SK-N-SH treated with all-trans-retinoic acid at 6 μM for 48 hours (cell line): ENCODE results near the gene LHFPL6.

Experiments used
- ATAC-seq: fragments of 200-7000 bp; cut with Tn5 transposase; 3 replicates; pipeline ENCODE4 v1.9.1; 2020; ENCODE audit warnings: mild to moderate bottlenecking, moderate library complexity
- ARNTL ChIP-seq: fragments of 450-650 bp; formaldehyde crosslinking; IDR thresholded peaks from 2 replicates; pipeline ENCODE4 v1.5.0; 2020; ENCODE audit warnings: low read depth, mild to moderate bottlenecking, moderate library complexity, borderline replicate concordance
- BACH2 ChIP-seq: fragments of 250-450 bp; sonication (Bioruptor Pico); IDR thresholded peaks from 2 replicates; pipeline ENCODE4 v1.9.0; 2021; ENCODE audit warnings: mild to moderate bottlenecking, borderline replicate concordance
- CSDC2 ChIP-seq: fragments of 250-450 bp; sonication (Bioruptor Pico); IDR thresholded peaks from 2 replicates; pipeline ENCODE4 v1.5.0; 2020; ENCODE audit warnings: mild to moderate bottlenecking, moderate library complexity
- ESRRG ChIP-seq: fragments of 250-450 bp; sonication (Bioruptor Pico); IDR thresholded peaks from 2 replicates; pipeline ENCODE4 v1.6.1; 2021; ENCODE audit warnings: mild to moderate bottlenecking
- GLIS3 ChIP-seq: fragments of 250-450 bp; sonication (Bioruptor Pico); IDR thresholded peaks from 2 replicates; pipeline ENCODE4 v1.5.0; 2020; ENCODE audit warnings: mild to moderate bottlenecking, moderate library complexity
- OSR1 ChIP-seq: fragments of 250-450 bp; sonication (Bioruptor Pico); IDR thresholded peaks from 2 replicates; pipeline ENCODE4 v1.8.0; 2022; ENCODE audit warnings: moderate library complexity, mild to moderate bottlenecking, inconsistent platforms
- PPARA ChIP-seq: fragments of 250-450 bp; sonication (Bioruptor Pico); IDR thresholded peaks from 2 replicates; pipeline ENCODE4 v1.5.0; 2020; ENCODE audit warnings: mild to moderate bottlenecking, borderline replicate concordance
- RARB ChIP-seq: fragments of 250-450 bp; sonication (Bioruptor Pico); IDR thresholded peaks from 2 replicates; pipeline ENCODE4 v1.8.0; 2021; ENCODE audit warnings: mild to moderate bottlenecking, moderate library complexity
- SNAI2 ChIP-seq: fragments of 250-450 bp; sonication (Bioruptor Pico); IDR thresholded peaks from 2 replicates; pipeline ENCODE4 v1.5.0; 2020; ENCODE audit warnings: mild to moderate bottlenecking, moderate library complexity
- TCF4 ChIP-seq: fragments of 250-450 bp; sonication (Bioruptor Pico); IDR thresholded peaks from 2 replicates; pipeline ENCODE4 v1.8.0; 2021; ENCODE audit warnings: mild to moderate bottlenecking, moderate library complexity, borderline replicate concordance
- TOX ChIP-seq: fragments of 250-450 bp; sonication (Bioruptor Pico); IDR thresholded peaks from 2 replicates; pipeline ENCODE4 v1.8.0; 2021; ENCODE audit warnings: mild to moderate bottlenecking, moderate library complexity, borderline replicate concordance
- ZC3H10 ChIP-seq: fragments of 250-450 bp; sonication (Bioruptor Pico); IDR thresholded peaks from 2 replicates; pipeline ENCODE4 v1.5.1; 2021; ENCODE audit warnings: mild to moderate bottlenecking, moderate library complexity
- ZFP3 ChIP-seq: fragments of 250-450 bp; sonication (Bioruptor Pico); IDR thresholded peaks from 2 replicates; pipeline ENCODE4 v1.5.0; 2020; ENCODE audit warnings: mild to moderate bottlenecking, moderate library complexity
- ZFP30 ChIP-seq: fragments of 450-650 bp; formaldehyde crosslinking; IDR thresholded peaks from 2 replicates; pipeline ENCODE4 v1.5.0; 2022; ENCODE audit warnings: mild to moderate bottlenecking, moderate library complexity
- ZNF565 ChIP-seq: fragments of 450-650 bp; formaldehyde crosslinking; conservative IDR thresholded peaks from 2 replicates; pipeline ENCODE4 v1.5.0; 2020; ENCODE audit warnings: low read depth, mild to moderate bottlenecking, moderate library complexity
- ZNF70 ChIP-seq: fragments of 450-650 bp; formaldehyde crosslinking; IDR thresholded peaks from 2 replicates; pipeline ENCODE4 v1.5.0; 2020; ENCODE audit warnings: mild to moderate bottlenecking, moderate library complexity
- ZNF8 ChIP-seq: fragments of 450-650 bp; formaldehyde crosslinking; IDR thresholded peaks from 2 replicates; pipeline ENCODE4 v1.5.0; 2020; ENCODE audit warnings: mild to moderate bottlenecking, moderate library complexity
- TF ChIP-seq, protein P1 (sequence below): fragments of 250-450 bp; sonication (Bioruptor Pico); IDR thresholded peaks from 2 replicates; pipeline ENCODE4 v1.8.0; 2020; ENCODE audit warnings: mild to moderate bottlenecking, moderate library complexity, borderline replicate concordance
- TF ChIP-seq, protein P2 (sequence below): fragments of 250-450 bp; sonication (Bioruptor Pico); IDR thresholded peaks from 2 replicates; pipeline ENCODE4 v1.5.1; 2021; ENCODE audit warnings: mild to moderate bottlenecking, moderate library complexity
- TF ChIP-seq, protein P3 (sequence below): fragments of 250-450 bp; sonication (Bioruptor Pico); IDR thresholded peaks from 2 replicates; pipeline ENCODE4 v1.8.0; 2021; ENCODE audit warnings: low read depth, mild to moderate bottlenecking, moderate library complexity, borderline replicate concordance
- TF ChIP-seq, protein P4 (sequence below): fragments of 250-450 bp; sonication (Bioruptor Pico); IDR thresholded peaks from 2 replicates; pipeline ENCODE4 v1.5.0; 2020; ENCODE audit warnings: mild to moderate bottlenecking, moderate library complexity

The LHFPL6 gene

DNA sequence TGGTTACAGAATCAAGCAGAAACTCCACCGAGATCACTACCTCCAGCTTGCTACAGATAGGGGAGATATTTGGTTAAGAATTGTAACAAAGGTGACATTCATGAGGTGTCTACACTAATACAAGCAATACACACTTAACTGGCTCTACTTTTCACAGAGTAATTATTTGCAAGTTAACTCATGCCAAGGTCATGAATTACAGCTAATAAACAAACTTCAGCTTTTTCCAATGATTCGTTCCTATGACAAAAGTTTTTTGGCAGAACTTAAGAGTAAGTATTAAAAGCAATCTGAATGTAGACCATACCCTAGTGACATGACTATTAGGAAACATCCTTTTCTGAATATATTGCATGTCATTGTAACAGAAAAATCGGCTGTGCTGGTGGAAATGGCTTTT is 72.1 kb downstream of the LHFPL6 start:
- TF ChIP-seq, protein P1, sequence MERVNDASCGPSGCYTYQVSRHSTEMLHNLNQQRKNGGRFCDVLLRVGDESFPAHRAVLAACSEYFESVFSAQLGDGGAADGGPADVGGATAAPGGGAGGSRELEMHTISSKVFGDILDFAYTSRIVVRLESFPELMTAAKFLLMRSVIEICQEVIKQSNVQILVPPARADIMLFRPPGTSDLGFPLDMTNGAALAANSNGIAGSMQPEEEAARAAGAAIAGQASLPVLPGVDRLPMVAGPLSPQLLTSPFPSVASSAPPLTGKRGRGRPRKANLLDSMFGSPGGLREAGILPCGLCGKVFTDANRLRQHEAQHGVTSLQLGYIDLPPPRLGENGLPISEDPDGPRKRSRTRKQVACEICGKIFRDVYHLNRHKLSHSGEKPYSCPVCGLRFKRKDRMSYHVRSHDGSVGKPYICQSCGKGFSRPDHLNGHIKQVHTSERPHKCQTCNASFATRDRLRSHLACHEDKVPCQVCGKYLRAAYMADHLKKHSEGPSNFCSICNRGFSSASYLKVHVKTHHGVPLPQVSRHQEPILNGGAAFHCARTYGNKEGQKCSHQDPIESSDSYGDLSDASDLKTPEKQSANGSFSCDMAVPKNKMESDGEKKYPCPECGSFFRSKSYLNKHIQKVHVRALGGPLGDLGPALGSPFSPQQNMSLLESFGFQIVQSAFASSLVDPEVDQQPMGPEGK (CRISPR knock-in tag) = no peak
- TF ChIP-seq TOX (CRISPR knock-in tag) (no peak), ESRRG (CRISPR knock-in tag) (no peak), OSR1 (CRISPR knock-in tag) (no peak)
- TF ChIP-seq, protein P2, sequence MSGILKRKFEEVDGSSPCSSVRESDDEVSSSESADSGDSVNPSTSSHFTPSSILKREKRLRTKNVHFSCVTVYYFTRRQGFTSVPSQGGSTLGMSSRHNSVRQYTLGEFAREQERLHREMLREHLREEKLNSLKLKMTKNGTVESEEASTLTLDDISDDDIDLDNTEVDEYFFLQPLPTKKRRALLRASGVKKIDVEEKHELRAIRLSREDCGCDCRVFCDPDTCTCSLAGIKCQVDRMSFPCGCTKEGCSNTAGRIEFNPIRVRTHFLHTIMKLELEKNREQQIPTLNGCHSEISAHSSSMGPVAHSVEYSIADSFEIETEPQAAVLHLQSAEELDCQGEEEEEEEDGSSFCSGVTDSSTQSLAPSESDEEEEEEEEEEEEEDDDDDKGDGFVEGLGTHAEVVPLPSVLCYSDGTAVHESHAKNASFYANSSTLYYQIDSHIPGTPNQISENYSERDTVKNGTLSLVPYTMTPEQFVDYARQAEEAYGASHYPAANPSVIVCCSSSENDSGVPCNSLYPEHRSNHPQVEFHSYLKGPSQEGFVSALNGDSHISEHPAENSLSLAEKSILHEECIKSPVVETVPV (CRISPR knock-in tag) = no peak
- ATAC-seq = no peak

DNA sequence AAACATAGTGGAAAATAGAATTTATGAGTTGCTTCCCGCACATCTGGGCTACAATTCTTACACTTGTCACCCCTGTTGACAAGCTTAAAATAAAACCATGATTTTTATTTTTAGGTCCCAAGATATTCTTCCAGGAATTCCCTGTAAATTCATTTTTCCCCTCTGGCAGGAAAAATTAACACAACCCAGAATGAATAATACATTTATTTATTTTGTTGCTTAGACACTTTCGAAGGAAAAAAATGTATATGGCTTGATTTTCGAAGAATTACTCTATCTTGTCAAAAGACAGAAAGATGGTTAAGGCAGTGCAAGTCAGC is 74.4 kb downstream of the LHFPL6 start:
- TF ChIP-seq CSDC2 = no peak
- no peak for TF ChIP-seq BACH2 (CRISPR knock-in tag)
- TF ChIP-seq TOX (CRISPR knock-in tag) = no peak
- TF ChIP-seq TCF4 (CRISPR knock-in tag) = no peak
- TF ChIP-seq ZNF565 (CRISPR knock-in tag) = no peak
- no peak for TF ChIP-seq ZFP3 (CRISPR knock-in tag)
- TF ChIP-seq PPARA (CRISPR knock-in tag) = no peak
- no peak for TF ChIP-seq GLIS3 (CRISPR knock-in tag)
- TF ChIP-seq ZNF8 (CRISPR knock-in tag) = no peak
- no peak for TF ChIP-seq ARNTL (CRISPR knock-in tag)
- TF ChIP-seq ESRRG (CRISPR knock-in tag) = no peak
- TF ChIP-seq, protein P2 (CRISPR knock-in tag) = no peak
- TF ChIP-seq, protein P3, sequence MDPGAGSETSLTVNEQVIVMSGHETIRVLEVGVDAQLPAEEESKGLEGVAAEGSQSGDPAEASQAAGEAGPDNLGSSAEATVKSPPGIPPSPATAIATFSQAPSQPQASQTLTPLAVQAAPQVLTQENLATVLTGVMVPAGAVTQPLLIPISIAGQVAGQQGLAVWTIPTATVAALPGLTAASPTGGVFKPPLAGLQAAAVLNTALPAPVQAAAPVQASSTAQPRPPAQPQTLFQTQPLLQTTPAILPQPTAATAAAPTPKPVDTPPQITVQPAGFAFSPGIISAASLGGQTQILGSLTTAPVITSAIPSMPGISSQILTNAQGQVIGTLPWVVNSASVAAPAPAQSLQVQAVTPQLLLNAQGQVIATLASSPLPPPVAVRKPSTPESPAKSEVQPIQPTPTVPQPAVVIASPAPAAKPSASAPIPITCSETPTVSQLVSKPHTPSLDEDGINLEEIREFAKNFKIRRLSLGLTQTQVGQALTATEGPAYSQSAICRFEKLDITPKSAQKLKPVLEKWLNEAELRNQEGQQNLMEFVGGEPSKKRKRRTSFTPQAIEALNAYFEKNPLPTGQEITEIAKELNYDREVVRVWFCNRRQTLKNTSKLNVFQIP (CRISPR knock-in tag) = no peak
- TF ChIP-seq ZFP30 (CRISPR knock-in tag) = no peak
- TF ChIP-seq RARB = no peak
- no peak for TF ChIP-seq SNAI2 (CRISPR knock-in tag)
- ATAC-seq = no peak

DNA sequence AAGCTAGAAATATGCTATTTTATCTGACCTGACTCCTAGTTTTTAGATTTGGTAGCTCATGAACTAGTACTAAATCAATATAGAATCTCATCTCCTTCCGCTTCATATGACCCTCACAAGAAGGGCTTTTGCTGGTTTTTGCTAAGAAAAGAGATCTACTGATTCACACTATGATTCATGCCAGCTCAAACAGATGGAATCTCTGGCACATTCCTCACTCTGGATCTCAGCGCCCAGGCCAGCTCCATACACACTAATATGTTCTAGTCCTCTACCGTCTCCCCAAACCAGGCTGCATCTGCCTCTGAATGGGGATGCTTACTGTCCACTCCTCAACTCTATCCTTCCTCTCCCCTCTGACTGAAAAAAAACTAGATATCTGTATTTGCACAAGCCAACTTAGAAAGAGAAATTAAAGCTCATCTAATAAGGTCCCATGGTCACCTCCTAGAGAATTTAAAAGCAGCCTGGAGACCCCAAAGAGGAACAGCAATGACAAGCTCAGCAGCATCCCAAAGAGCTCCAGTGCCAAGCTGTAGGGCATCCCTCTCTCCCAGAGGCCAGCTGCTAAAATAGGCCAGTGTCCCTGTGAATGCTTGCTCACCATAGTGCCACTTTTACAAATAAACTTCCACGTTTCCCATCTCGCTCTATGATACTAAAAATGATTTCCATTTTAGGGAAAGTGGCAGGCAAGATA is 74.9 kb downstream of the LHFPL6 start:
- peak; percentile 99 for ATAC-seq
- TF ChIP-seq ZFP3 (CRISPR knock-in tag) (peak; percentile 48; the same call in 1 of the 2 replicates), ARNTL (CRISPR knock-in tag) (no peak), PPARA (CRISPR knock-in tag) (no peak)

DNA sequence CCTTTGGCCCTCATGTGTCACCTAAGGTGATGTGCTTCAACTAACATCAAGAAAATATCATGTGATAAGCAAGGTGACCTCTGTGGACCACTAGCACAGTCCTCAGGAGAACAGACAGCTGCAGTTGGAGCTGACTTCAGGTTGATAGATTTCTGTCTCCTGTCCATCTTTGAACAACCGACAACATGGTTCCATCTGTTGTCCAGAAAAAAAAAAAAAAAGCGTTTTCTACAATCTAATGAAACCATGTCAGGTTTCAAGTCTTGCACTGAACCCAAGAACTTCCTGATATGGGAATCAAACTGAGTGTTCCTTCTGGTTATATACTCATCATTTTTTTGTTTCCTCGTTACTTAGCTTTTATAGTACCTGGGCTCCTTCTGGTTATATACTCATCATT is 75.7 kb downstream of the LHFPL6 start:
- ATAC-seq = no peak
- TF ChIP-seq, protein P1 (CRISPR knock-in tag) = no peak
- TF ChIP-seq PPARA (CRISPR knock-in tag) (no peak), BACH2 (CRISPR knock-in tag) (no peak), OSR1 (CRISPR knock-in tag) (no peak), SNAI2 (CRISPR knock-in tag) (no peak), ZFP30 (CRISPR knock-in tag) (no peak), TOX (CRISPR knock-in tag) (no peak), ARNTL (CRISPR knock-in tag) (no peak), GLIS3 (CRISPR knock-in tag) (no peak), ZNF70 (CRISPR knock-in tag) (no peak), ZC3H10 (CRISPR knock-in tag) (no peak), CSDC2 (no peak), ZNF8 (CRISPR knock-in tag) (no peak), TCF4 (CRISPR knock-in tag) (no peak)
- TF ChIP-seq, protein P4, sequence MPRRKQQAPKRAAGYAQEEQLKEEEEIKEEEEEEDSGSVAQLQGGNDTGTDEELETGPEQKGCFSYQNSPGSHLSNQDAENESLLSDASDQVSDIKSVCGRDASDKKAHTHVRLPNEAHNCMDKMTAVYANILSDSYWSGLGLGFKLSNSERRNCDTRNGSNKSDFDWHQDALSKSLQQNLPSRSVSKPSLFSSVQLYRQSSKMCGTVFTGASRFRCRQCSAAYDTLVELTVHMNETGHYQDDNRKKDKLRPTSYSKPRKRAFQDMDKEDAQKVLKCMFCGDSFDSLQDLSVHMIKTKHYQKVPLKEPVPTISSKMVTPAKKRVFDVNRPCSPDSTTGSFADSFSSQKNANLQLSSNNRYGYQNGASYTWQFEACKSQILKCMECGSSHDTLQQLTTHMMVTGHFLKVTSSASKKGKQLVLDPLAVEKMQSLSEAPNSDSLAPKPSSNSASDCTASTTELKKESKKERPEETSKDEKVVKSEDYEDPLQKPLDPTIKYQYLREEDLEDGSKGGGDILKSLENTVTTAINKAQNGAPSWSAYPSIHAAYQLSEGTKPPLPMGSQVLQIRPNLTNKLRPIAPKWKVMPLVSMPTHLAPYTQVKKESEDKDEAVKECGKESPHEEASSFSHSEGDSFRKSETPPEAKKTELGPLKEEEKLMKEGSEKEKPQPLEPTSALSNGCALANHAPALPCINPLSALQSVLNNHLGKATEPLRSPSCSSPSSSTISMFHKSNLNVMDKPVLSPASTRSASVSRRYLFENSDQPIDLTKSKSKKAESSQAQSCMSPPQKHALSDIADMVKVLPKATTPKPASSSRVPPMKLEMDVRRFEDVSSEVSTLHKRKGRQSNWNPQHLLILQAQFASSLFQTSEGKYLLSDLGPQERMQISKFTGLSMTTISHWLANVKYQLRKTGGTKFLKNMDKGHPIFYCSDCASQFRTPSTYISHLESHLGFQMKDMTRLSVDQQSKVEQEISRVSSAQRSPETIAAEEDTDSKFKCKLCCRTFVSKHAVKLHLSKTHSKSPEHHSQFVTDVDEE = no peak
- TF ChIP-seq, protein P3 (CRISPR knock-in tag) = no peak
